ENCODE results near the gene UBE2L5. TPM values are rescaled to one million over a fixed set of nuclear protein-coding genes. Genes with fewer than 3 reads are reported as not detected.

Gene UBE2L5
- total RNA-seq, 2 experiments from 2014 or later: 0.22 to 1.8 TPM

- CTCF ChIA-PET (ENCODE audit: unreplicated experiment): no interaction called here
- POLR2A ChIA-PET: interaction anchor here (0.7 to 10.6 kb wide), 9 partner anchors 12 to 44 kb away, joined by 3 to 182 read pairs (median 6); no protein-coding TSS in a partner anchor
- no TSS peak for BruUV-seq (replicated peaks)
- H3K79me2 ChIP-seq (ENCODE audit: insufficient read depth, low read depth, low read length): peaks cover 17% of the 10 kb centered on the region
- H3K4me3 ChIP-seq (ENCODE audit: low read depth, low read length, poor library complexity, severe bottlenecking): no peak overlapping the region
- TF ChIP-seq EZH2phosphoT487 (IDR thresholded peaks at IDR 0.05; ENCODE audit: borderline replicate concordance, low read depth, low read length): no peak
- TF ChIP-seq CTCF (conservative IDR thresholded peaks at IDR 0.05; ENCODE audit: low read length): no peak
- peak overlapping the region; percentile 35 for H3K27ac ChIP-seq (ENCODE audit: low read depth, low read length, poor library complexity, severe bottlenecking)
- no peak for DNase-seq (ENCODE audit: low spot score)
- peaks cover 80% of the 10 kb centered on the region for H3K4me1 ChIP-seq (ENCODE audit: insufficient read depth, low read length, poor library complexity, severe bottlenecking)
- H4K20me1 ChIP-seq (ENCODE audit: insufficient read depth, low read length): no peaks in the 10 kb centered on the region
- no peaks in the 10 kb centered on the region for H3K9me2 ChIP-seq (ENCODE audit: insufficient read depth, low read length)
- peak overlapping the region; percentile 92 for H3K4me2 ChIP-seq (ENCODE audit: low read length)
- no peaks in the 10 kb centered on the region for H3K36me3 ChIP-seq (ENCODE audit: insufficient read depth, low read length)
- H3K9me3 ChIP-seq (ENCODE audit: low read length): no peaks in the 10 kb centered on the region
- no peak overlapping the region for H2AFZ ChIP-seq (ENCODE audit: low read length)
- intact Hi-C loops (cut with micrococcal nuclease; ENCODE audit: unreplicated experiment): no loop called here
Observed at GRCh38 chr13:30418075-30418716, 4.1 kb upstream of the UBE2L5 start.

GRCh38 chr13:30418717-30419459 is 3.4 kb upstream of the UBE2L5 start:
- peak overlapping the region; percentile 35 for H3K27ac ChIP-seq (ENCODE audit: low read depth, low read length, poor library complexity, severe bottlenecking)
- H4K20me1 ChIP-seq (ENCODE audit: insufficient read depth, low read length): no peaks in the 10 kb centered on the region
- BruUV-seq (replicated peaks): no TSS peak
- H2AFZ ChIP-seq (ENCODE audit: low read length): no peak overlapping the region
- peaks cover 24% of the 10 kb centered on the region for H3K79me2 ChIP-seq (ENCODE audit: insufficient read depth, low read depth, low read length)
- no peak overlapping the region for H3K4me3 ChIP-seq (ENCODE audit: low read depth, low read length, poor library complexity, severe bottlenecking)
- ChIA-PET POLR2A (interaction anchor here (0.7 to 10.6 kb wide), 8 partner anchors 12 to 45 kb away, joined by 3 to 182 read pairs (median 12); no protein-coding TSS in a partner anchor), CTCF (ENCODE audit: unreplicated experiment) (no interaction called here)
- DNase-seq (ENCODE audit: low spot score): no peak
- H3K36me3 ChIP-seq (ENCODE audit: insufficient read depth, low read length): no peaks in the 10 kb centered on the region
- no peaks in the 10 kb centered on the region for H3K9me2 ChIP-seq (ENCODE audit: insufficient read depth, low read length)
- peak overlapping the region; percentile 92 for H3K4me2 ChIP-seq (ENCODE audit: low read length)
- H3K9me3 ChIP-seq (ENCODE audit: low read length): no peaks in the 10 kb centered on the region
- peaks cover 81% of the 10 kb centered on the region for H3K4me1 ChIP-seq (ENCODE audit: insufficient read depth, low read length, poor library complexity, severe bottlenecking)
- intact Hi-C loops (cut with micrococcal nuclease; ENCODE audit: unreplicated experiment): no loop called here
- no peak for TF ChIP-seq CTCF (conservative IDR thresholded peaks at IDR 0.05; ENCODE audit: low read length)
- no peak for TF ChIP-seq EZH2phosphoT487 (IDR thresholded peaks at IDR 0.05; ENCODE audit: borderline replicate concordance, low read depth, low read length)

Measured in OCI-LY7 (cell line).